ENCODE results near the gene ERP27. TPM values are rescaled to one million over a fixed set of nuclear protein-coding genes. Genes with fewer than 3 reads are reported as not detected.

Gene ERP27
- not detected in 2 replicates for total RNA-seq (2014; rRNA removed; shearing (Covaris generic))

- Histone ChIP-seq H3K4me3 (ENCODE audit: insufficient read depth, low read depth, low read length) (no peak within 1 kb of the TSS), H3K36me3 (replicated peaks; ENCODE audit: control insufficient read depth, insufficient read depth, low read length) (no peaks in the 10 kb centered on the region), H3K27me3 (ENCODE audit: control insufficient read depth, insufficient read depth, low read length) (no peaks in the 10 kb centered on the region)
- DNase-seq = no peak
Observed at GRCh38 chr12:14938301-14938700, at the start of gene ERP27. ERP27 (minus strand) TSS chr12:14938537; CDS start chr12:14938508, 29 bp downstream.

GRCh38 chr12:14988035-14988434 is 49.7 kb upstream of the ERP27 start:
- Histone ChIP-seq H3K4me3 (ENCODE audit: insufficient read depth, low read depth, low read length) (no peak overlapping the region), H3K36me3 (replicated peaks; ENCODE audit: control insufficient read depth, insufficient read depth, low read length) (no peaks in the 10 kb centered on the region), H3K27me3 (ENCODE audit: control insufficient read depth, insufficient read depth, low read length) (no peaks in the 10 kb centered on the region)
- DNase-seq = no peak

- Histone ChIP-seq H3K36me3 (replicated peaks; ENCODE audit: control insufficient read depth, insufficient read depth, low read length) (no peaks in the 10 kb centered on the region), H3K4me3 (ENCODE audit: insufficient read depth, low read depth, low read length) (no peak overlapping the region), H3K27me3 (ENCODE audit: control insufficient read depth, insufficient read depth, low read length) (no peaks in the 10 kb centered on the region)
- DNase-seq = no peak
Observed at GRCh38 chr12:14986449-14986848, 48.1 kb upstream of the ERP27 start.

- Histone ChIP-seq H3K36me3 (replicated peaks; ENCODE audit: control insufficient read depth, insufficient read depth, low read length) (no peaks in the 10 kb centered on the region), H3K27me3 (ENCODE audit: control insufficient read depth, insufficient read depth, low read length) (no peaks in the 10 kb centered on the region), H3K4me3 (ENCODE audit: insufficient read depth, low read depth, low read length) (no peak overlapping the region)
- DNase-seq = no peak
Observed at GRCh38 chr12:14984766-14985285, 46.5 kb upstream of the ERP27 start.

- Histone ChIP-seq H3K4me3 (ENCODE audit: insufficient read depth, low read depth, low read length) (no peak overlapping the region), H3K27me3 (ENCODE audit: control insufficient read depth, insufficient read depth, low read length) (no peaks in the 10 kb centered on the region), H3K36me3 (replicated peaks; ENCODE audit: control insufficient read depth, insufficient read depth, low read length) (no peaks in the 10 kb centered on the region)
- no peak for DNase-seq
Observed at GRCh38 chr12:14984036-14984435, 45.7 kb upstream of the ERP27 start.

GRCh38 chr12:14982991-14983390 is 44.7 kb upstream of the ERP27 start:
- no peak for DNase-seq
- H3K4me3 ChIP-seq (ENCODE audit: insufficient read depth, low read depth, low read length) = no peak overlapping the region
- H3K27me3 ChIP-seq (ENCODE audit: control insufficient read depth, insufficient read depth, low read length) = no peaks in the 10 kb centered on the region
- H3K36me3 ChIP-seq (replicated peaks; ENCODE audit: control insufficient read depth, insufficient read depth, low read length) = no peaks in the 10 kb centered on the region

GRCh38 chr12:14982562-14982961 is 44.2 kb upstream of the ERP27 start:
- Histone ChIP-seq H3K27me3 (ENCODE audit: control insufficient read depth, insufficient read depth, low read length) (no peaks in the 10 kb centered on the region), H3K4me3 (ENCODE audit: insufficient read depth, low read depth, low read length) (no peak overlapping the region), H3K36me3 (replicated peaks; ENCODE audit: control insufficient read depth, insufficient read depth, low read length) (no peaks in the 10 kb centered on the region)
- DNase-seq = no peak

GRCh38 chr12:14981049-14981448 is 42.7 kb upstream of the ERP27 start:
- Histone ChIP-seq H3K4me3 (ENCODE audit: insufficient read depth, low read depth, low read length) (no peak overlapping the region), H3K36me3 (replicated peaks; ENCODE audit: control insufficient read depth, insufficient read depth, low read length) (no peaks in the 10 kb centered on the region), H3K27me3 (ENCODE audit: control insufficient read depth, insufficient read depth, low read length) (no peaks in the 10 kb centered on the region)
- no peak for DNase-seq

GRCh38 chr12:14979468-14979867 is 41.1 kb upstream of the ERP27 start:
- Histone ChIP-seq H3K27me3 (ENCODE audit: control insufficient read depth, insufficient read depth, low read length) (no peaks in the 10 kb centered on the region), H3K4me3 (ENCODE audit: insufficient read depth, low read depth, low read length) (no peak overlapping the region), H3K36me3 (replicated peaks; ENCODE audit: control insufficient read depth, insufficient read depth, low read length) (no peaks in the 10 kb centered on the region)
- no peak for DNase-seq

- no peaks in the 10 kb centered on the region for H3K27me3 ChIP-seq (ENCODE audit: control insufficient read depth, insufficient read depth, low read length)
- H3K36me3 ChIP-seq (replicated peaks; ENCODE audit: control insufficient read depth, insufficient read depth, low read length) = no peaks in the 10 kb centered on the region
- no peak overlapping the region for H3K4me3 ChIP-seq (ENCODE audit: insufficient read depth, low read depth, low read length)
- DNase-seq = no peak
Observed at GRCh38 chr12:14976658-14977057, 38.3 kb upstream of the ERP27 start.

- Histone ChIP-seq H3K4me3 (ENCODE audit: insufficient read depth, low read depth, low read length) (no peak overlapping the region), H3K27me3 (ENCODE audit: control insufficient read depth, insufficient read depth, low read length) (no peaks in the 10 kb centered on the region), H3K36me3 (replicated peaks; ENCODE audit: control insufficient read depth, insufficient read depth, low read length) (no peaks in the 10 kb centered on the region)
- no peak for DNase-seq
Observed at GRCh38 chr12:14975457-14975856, 37.1 kb upstream of the ERP27 start.

- H3K4me3 ChIP-seq (ENCODE audit: insufficient read depth, low read depth, low read length) = no peak overlapping the region
- no peaks in the 10 kb centered on the region for H3K36me3 ChIP-seq (replicated peaks; ENCODE audit: control insufficient read depth, insufficient read depth, low read length)
- no peaks in the 10 kb centered on the region for H3K27me3 ChIP-seq (ENCODE audit: control insufficient read depth, insufficient read depth, low read length)
- no peak for DNase-seq
Observed at GRCh38 chr12:14974633-14975032, 36.3 kb upstream of the ERP27 start.

GRCh38 chr12:14972816-14973215 is 34.5 kb upstream of the ERP27 start, which contains the start of gene PDE6H:
PDE6H (plus strand) TSS chr12:14973042; CDS start chr12:14978013, 4,971 bp downstream.
- Histone ChIP-seq H3K4me3 (ENCODE audit: insufficient read depth, low read depth, low read length) (no peak within 1 kb of the TSS), H3K27me3 (ENCODE audit: control insufficient read depth, insufficient read depth, low read length) (no peaks in the 10 kb centered on the region), H3K36me3 (replicated peaks; ENCODE audit: control insufficient read depth, insufficient read depth, low read length) (no peaks in the 10 kb centered on the region)
- no peak for DNase-seq

GRCh38 chr12:14970473-14970872 is 32.1 kb upstream of the ERP27 start:
- no peaks in the 10 kb centered on the region for H3K27me3 ChIP-seq (ENCODE audit: control insufficient read depth, insufficient read depth, low read length)
- no peak for DNase-seq

GRCh38 chr12:14968478-14968877 is 30.1 kb upstream of the ERP27 start:
- Histone ChIP-seq H3K36me3 (replicated peaks; ENCODE audit: control insufficient read depth, insufficient read depth, low read length) (no peaks in the 10 kb centered on the region), H3K27me3 (ENCODE audit: control insufficient read depth, insufficient read depth, low read length) (no peaks in the 10 kb centered on the region), H3K4me3 (ENCODE audit: insufficient read depth, low read depth, low read length) (no peak overlapping the region)
- no peak for DNase-seq

More at GRCh38 chr12:14970473-14970872, 32.1 kb upstream of the ERP27 start:
- Histone ChIP-seq H3K36me3 (replicated peaks; ENCODE audit: control insufficient read depth, insufficient read depth, low read length) (no peaks in the 10 kb centered on the region), H3K4me3 (ENCODE audit: insufficient read depth, low read depth, low read length) (no peak overlapping the region)

GRCh38 chr12:14965221-14965620 is 26.9 kb upstream of the ERP27 start:
- DNase-seq = no peak
- no peaks in the 10 kb centered on the region for H3K27me3 ChIP-seq (ENCODE audit: control insufficient read depth, insufficient read depth, low read length)
- no peaks in the 10 kb centered on the region for H3K36me3 ChIP-seq (replicated peaks; ENCODE audit: control insufficient read depth, insufficient read depth, low read length)
- H3K4me3 ChIP-seq (ENCODE audit: insufficient read depth, low read depth, low read length) = no peak overlapping the region

Measured in H7 (cell line).